GM12801 (cell line): ENCODE data around the gene PDE5A.

Experiments
- CTCF ChIP-seq: IDR thresholded peaks from one replicate; pipeline ENCODE4 v1.5.1; 2011; ENCODE audit warnings: control low read depth; ENCODE audit not compliant: insufficient read length; ENCODE audit errors: extremely low read depth

PDE5A gene

GRCh38 chr4:119501740-119502139 lies 126.9 kb downstream of the PDE5A start:
- TF ChIP-seq CTCF: no peak

GRCh38 chr4:119498527-119498926 lies 130.1 kb downstream of the PDE5A start:
- no peak for TF ChIP-seq CTCF

GRCh38 chr4:119493886-119494285 lies 134.7 kb downstream of the PDE5A start:
- TF ChIP-seq CTCF: no peak

GRCh38 chr4:119493419-119493818 lies 135.2 kb downstream of the PDE5A start:
- TF ChIP-seq CTCF: no peak

GRCh38 chr4:119490335-119490734 lies 138.3 kb downstream of the PDE5A start:
- TF ChIP-seq CTCF: no peak

GRCh38 chr4:119489305-119489704 lies 139.3 kb downstream of the PDE5A start:
- no peak for TF ChIP-seq CTCF

- no peak for TF ChIP-seq CTCF
Measured at GRCh38 chr4:119480331-119480730, 148.3 kb downstream of the PDE5A start.

GRCh38 chr4:119479835-119480234 lies 148.8 kb downstream of the PDE5A start:
- no peak for TF ChIP-seq CTCF
